ENCODE measurements around the gene UBAP1L. TPM values are rescaled to one million over a fixed set of nuclear protein-coding genes. Genes with fewer than 3 reads are reported as not detected.
A peak's percentile ranks its signal among the peaks of the same experiment; 100 is the strongest.

UBAP1L gene
- total and polyA plus RNA-seq, 3 donors from 2014 or later, result 3.7 to 12.1 (median 11.3) TPM

DNA sequence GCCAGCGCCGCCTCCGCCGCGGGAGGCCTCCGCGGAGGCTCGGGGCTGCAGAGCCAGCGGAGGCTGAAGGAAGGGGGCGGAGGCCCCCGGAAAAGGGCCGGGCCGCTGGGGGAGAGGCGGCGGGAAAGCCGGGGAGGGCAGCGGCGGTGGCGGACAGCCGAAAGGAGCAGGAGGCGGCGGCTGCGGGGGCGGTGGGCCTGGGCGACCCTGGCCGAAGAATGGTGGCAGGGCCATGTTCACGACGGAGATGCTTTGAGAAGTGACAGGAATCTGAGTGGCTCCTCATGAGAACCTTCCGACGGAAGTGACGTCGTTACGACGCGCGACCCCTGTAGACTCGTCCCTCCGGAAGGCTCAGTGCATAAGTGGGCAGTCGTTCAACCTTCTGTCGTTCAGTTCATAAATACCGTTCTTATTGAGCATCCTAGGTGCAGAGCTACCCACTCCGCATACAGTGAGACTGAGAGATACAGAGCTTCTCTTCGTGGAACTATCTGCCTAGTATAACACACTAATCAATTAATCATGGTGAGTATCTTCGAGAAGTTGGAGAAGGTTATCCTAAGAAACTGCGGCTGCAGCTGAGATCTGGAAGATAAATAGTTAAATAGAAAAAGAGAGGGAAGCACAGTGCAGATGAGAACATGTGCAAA, 18.7 kb upstream of the UBAP1L start, which contains the start of gene PDCD7:
TSS of gene PDCD7 (minus strand) at position 261 of the 653 bp plus-strand sequence. CDS start at position 234, 27 bp downstream.
- intact Hi-C loops (cut with DNase I; ENCODE audit: low total_unique reads), result no loop called here
- peak within 1 kb of the TSS; percentile 88 to 93 for H3K4me3 ChIP-seq
- no peaks in the 10 kb centered on the region for H3K9me3 ChIP-seq
- no peaks in the 10 kb centered on the region for H3K36me3 ChIP-seq (ENCODE audit: low read depth, missing control alignments)
- peak within 1 kb of the TSS; percentile 78 to 82 for H3K27ac ChIP-seq
- 1 to 2% methylated on average over 26 to 35 of the region's 45 CpGs for WGBS, 2 donors
- TF ChIP-seq, protein P1, sequence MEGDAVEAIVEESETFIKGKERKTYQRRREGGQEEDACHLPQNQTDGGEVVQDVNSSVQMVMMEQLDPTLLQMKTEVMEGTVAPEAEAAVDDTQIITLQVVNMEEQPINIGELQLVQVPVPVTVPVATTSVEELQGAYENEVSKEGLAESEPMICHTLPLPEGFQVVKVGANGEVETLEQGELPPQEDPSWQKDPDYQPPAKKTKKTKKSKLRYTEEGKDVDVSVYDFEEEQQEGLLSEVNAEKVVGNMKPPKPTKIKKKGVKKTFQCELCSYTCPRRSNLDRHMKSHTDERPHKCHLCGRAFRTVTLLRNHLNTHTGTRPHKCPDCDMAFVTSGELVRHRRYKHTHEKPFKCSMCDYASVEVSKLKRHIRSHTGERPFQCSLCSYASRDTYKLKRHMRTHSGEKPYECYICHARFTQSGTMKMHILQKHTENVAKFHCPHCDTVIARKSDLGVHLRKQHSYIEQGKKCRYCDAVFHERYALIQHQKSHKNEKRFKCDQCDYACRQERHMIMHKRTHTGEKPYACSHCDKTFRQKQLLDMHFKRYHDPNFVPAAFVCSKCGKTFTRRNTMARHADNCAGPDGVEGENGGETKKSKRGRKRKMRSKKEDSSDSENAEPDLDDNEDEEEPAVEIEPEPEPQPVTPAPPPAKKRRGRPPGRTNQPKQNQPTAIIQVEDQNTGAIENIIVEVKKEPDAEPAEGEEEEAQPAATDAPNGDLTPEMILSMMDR (IDR thresholded peaks at IDR 0.05), result no peak
- TF ChIP-seq POLR2A (IDR thresholded peaks at IDR 0.05), result no peak
- no peaks in the 10 kb centered on the region for H3K27me3 ChIP-seq
- H3K4me1 ChIP-seq, result peaks cover 15% of the 10 kb centered on the region
- DNase-seq, result peak; percentile 98

DNA sequence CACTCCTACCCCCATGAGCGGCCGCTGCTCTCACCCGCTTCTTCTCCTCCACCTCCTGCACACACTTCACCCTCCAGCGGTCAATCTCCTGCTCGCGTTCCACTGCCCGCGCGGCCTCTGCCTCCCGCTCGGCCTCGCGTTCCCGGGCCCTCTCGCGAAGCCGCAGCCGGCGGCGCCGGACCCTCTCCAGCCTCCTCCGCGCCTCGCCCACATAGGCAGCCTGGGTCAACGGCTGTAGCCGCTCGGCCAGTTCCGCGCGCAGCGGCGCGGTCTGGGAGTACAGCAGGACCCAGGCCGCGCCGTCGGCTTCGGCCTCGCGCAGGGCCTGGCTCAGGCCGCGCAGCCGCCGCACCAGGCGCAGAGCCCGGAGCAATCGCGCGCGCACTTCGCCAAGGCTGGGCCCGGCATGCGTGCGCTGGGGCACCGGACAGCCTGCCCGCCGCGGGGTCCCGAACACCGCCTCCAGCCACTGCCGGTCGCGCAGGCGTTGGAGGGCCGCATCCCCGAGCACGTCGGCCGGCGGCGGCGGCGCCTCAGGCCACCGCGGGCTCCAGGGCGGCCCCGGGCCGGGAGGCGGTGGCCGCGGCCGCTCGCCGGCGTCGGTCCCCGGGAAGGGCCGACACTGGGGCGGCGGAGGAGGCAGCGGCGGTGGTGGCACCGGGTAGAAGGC, 18.0 kb upstream of the UBAP1L start:
- 0% methylated on average over 24 to 25 of the region's 93 CpGs for WGBS, 2 donors
- intact Hi-C loops (cut with DNase I; ENCODE audit: low total_unique reads), result no loop called here

DNA sequence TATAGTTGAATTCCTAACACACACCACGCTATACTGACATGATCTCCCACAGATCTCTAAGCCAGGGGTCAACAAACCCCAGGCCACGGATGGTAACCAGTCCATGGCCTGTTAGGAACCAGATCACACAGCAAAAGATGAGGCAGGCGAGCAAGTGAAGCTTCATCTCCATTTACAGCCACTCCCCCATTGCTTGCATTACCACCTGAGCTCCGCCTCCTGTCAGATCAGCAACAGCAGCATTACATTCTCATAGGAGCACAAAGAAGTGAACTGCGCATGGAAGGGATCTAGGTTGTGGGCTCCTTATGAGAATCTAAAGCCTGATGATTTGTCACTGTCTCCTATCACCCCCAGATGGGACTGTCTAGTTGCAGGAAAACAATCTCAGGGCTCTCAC, 15.9 kb upstream of the UBAP1L start:
- Histone ChIP-seq H3K9me3 (no peaks in the 10 kb centered on the region), H3K4me1 (peaks cover 15% of the 10 kb centered on the region), H3K36me3 (ENCODE audit: low read depth, missing control alignments) (no peaks in the 10 kb centered on the region), H3K27me3 (no peaks in the 10 kb centered on the region), H3K4me3 (no peak overlapping the region), H3K27ac (no peak overlapping the region)
- WGBS, 2 donors, result 67 to 81% methylated on average over 5 of the region's 5 CpGs
- intact Hi-C loops (cut with DNase I; ENCODE audit: low total_unique reads), result no loop called here
- DNase-seq, result no peak
- TF ChIP-seq, protein P1 (IDR thresholded peaks at IDR 0.05), result no peak
- TF ChIP-seq POLR2A (IDR thresholded peaks at IDR 0.05), result no peak

More for the DNA sequence above, 18.0 kb upstream of the UBAP1L start:
- no peaks in the 10 kb centered on the region for H3K36me3 ChIP-seq (ENCODE audit: low read depth, missing control alignments)
- TF ChIP-seq, protein P1 (IDR thresholded peaks at IDR 0.05), result no peak
- no peak for TF ChIP-seq POLR2A (IDR thresholded peaks at IDR 0.05)
- H3K4me3 ChIP-seq, result peak overlapping the region; percentile 88 to 93
- peak; percentile 45 for DNase-seq
- H3K27ac ChIP-seq, result peak overlapping the region; percentile 78 to 82
- H3K9me3 ChIP-seq, result no peaks in the 10 kb centered on the region
- H3K4me1 ChIP-seq, result peaks cover 15% of the 10 kb centered on the region
- H3K27me3 ChIP-seq, result no peaks in the 10 kb centered on the region

DNA sequence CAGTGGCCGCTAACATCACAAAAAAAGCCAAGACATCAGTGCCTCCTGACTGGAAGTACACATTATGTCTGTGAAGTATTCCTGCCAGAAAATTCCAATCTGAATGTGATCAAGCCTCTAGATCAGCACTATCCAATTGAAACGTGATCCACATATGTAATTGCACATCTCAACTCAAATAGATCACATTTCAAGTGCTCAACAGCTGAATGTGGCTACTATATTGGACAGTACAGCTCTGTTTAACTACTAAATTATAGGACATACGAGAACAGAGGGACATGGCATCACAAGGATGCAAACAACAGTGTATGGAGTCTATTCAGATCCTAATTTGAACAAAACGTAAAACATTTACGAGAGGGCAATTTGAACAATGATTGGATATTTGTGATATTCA, 542 bp upstream of the UBAP1L start:
- DNase-seq, result no peak
- H3K9me3 ChIP-seq, result no peaks in the 10 kb centered on the region
- no peaks in the 10 kb centered on the region for H3K27me3 ChIP-seq
- H3K4me3 ChIP-seq, result no peak overlapping the region
- intact Hi-C loops (cut with DNase I; ENCODE audit: low total_unique reads), result no loop called here
- no peak overlapping the region for H3K27ac ChIP-seq
- no peak for TF ChIP-seq POLR2A (IDR thresholded peaks at IDR 0.05)
- TF ChIP-seq, protein P1 (IDR thresholded peaks at IDR 0.05), result no peak
- no peaks in the 10 kb centered on the region for H3K36me3 ChIP-seq (ENCODE audit: low read depth, missing control alignments)
- no peaks in the 10 kb centered on the region for H3K4me1 ChIP-seq
- WGBS, 2 donors, result 84 to 87% methylated on average over 5 of the region's 5 CpGs

All from testis (tissue), 3 donors.